Breast epithelium (tissue), 4 donors: ENCODE data around the gene LRRC52. TPM values are rescaled to one million over a fixed set of nuclear protein-coding genes. Genes with fewer than 3 reads are reported as not detected.

Experiments used
- DNase-seq, 2 donors: peaks; one replicate each; pipeline ENCODE4 v3.0.0-alpha.2; 2019; ENCODE audit warnings: low spot score in 2 of 2
- H3K27ac ChIP-seq, 2 donors: fragments of 200-600 bp; sonication (generic) in 1 of 2; one replicate each; pipeline ENCODE4 v1.5.1; 2016 to 2019; ENCODE audit warnings: mild to moderate bottlenecking in 1 of 2
- H3K27me3 ChIP-seq, 2 donors: fragments of 200-600 bp; sonication (generic) in 1 of 2; one replicate each; pipeline versions ENCODE4 v1.5.1 to v1.6.0; 2017 to 2019; ENCODE audit warnings: control low read depth in 1 of 2, mild to moderate bottlenecking in 1 of 2
- H3K36me3 ChIP-seq: fragments of 200-600 bp; one replicate; pipeline ENCODE4 v1.5.1; 2019
- H3K4me1 ChIP-seq, 2 donors: fragments of 200-600 bp; sonication (generic); one replicate each; pipeline ENCODE4 v1.5.1; 2016 to 2019; ENCODE audit warnings: control low read depth in 1 of 2
- H3K4me3 ChIP-seq, 3 donors: fragments of 200-600 bp; sonication (generic); 1 replicate in 2 of 3; 2 replicates in 1 of 3; pipeline ENCODE4 v1.5.1; 2016 to 2019; ENCODE audit warnings: mild to moderate bottlenecking in 3 of 3, moderate library complexity in 2 of 3
- H3K9me3 ChIP-seq, 2 donors: fragments of 200-600 bp; sonication (generic) in 1 of 2; one replicate each; pipeline ENCODE4 v1.5.1; 2016 to 2019; ENCODE audit warnings: control low read depth in 1 of 2
- POLR2A ChIP-seq: fragments of 450-650 bp; IDR thresholded peaks from one replicate; pipeline ENCODE4 v1.6.1; 2016; ENCODE audit warnings: antibody characterized with exemption, mild to moderate bottlenecking, moderate library complexity
- POLR2AphosphoS5 ChIP-seq, 3 donors: sonication (generic); formaldehyde crosslinking; IDR thresholded peaks; one replicate each; pipeline ENCODE4 v1.6.1; 2017; ENCODE audit warnings: antibody characterized with exemption in 3 of 3
- intact Hi-C: fragments of 100-400 bp; cut with DNase I; formaldehyde crosslinking; loops from one replicate; pipeline ENCODE4 v1.15.1; 2023; ENCODE audit warnings: low total_unique reads
- total RNA-seq, 3 donors: library from RNA; depleted of rRNA; stranded (reverse); fragments of >200 nt; gene quantifications; one replicate each; pipeline ENCODE4 v1.1.0, GENCODE V29; 2016
- TF ChIP-seq, protein P1 (sequence below), 3 donors: fragments of 450-650 bp; IDR thresholded peaks; one replicate each; pipeline ENCODE4 v1.5.1; 2016 to 2017; ENCODE audit warnings: antibody characterized with exemption in 3 of 3, mild to moderate bottlenecking in 3 of 3, moderate library complexity in 3 of 3

LRRC52 gene
- total RNA-seq, 3 donors from 2014 or later: not detected

DNA sequence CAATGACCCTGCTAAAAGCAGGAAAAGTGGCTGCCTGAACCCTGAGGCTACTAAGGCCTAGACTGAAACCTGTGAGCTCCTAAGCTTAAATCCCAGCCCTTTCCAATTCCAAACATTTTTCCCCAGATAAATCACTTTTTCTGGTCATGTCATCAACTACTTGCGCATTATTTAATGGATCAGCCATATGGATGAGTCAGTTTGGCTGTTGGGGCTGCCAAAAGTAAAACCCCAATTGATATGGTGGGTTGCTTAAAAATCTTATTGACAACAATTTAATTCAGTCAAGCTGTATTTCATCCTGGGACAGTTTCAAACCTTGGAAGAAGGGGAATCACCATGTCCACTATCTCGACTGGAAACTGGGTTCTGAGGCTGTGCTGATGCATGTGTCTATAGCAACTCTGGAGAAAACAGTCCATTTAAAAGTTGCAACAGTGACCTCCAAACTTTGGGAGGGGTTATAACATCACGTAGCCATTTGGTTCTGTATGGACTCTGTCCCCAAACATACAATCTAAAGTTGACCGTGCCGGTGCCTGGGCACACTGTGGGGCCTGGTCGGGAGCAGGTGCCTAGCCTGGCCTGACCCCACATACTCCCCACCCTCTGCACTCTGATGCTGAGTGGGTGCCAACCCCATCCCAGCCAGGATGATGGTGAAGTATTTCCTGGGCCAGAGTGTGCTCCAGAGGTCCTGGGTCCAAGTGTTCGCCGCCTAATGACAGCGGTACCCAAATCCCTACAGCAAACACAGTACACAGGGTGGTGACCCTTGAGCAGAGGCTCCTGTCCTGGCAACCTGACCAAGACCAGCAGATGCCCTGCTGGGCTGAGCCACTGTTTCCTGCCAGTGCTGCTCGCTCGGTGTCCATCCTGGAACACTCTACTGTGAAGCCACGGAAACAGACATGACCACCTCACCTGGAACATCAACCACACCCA, 46.5 kb upstream of the LRRC52 start:
- intact Hi-C loops: no loop called here
- Histone ChIP-seq H3K27me3 (peaks cover 0 to 2% of the 10 kb centered on the region in 2 donors), H3K4me1 (no peaks in the 10 kb centered on the region), H3K4me3 (no peak overlapping the region), H3K9me3 (no peaks in the 10 kb centered on the region), H3K36me3 (no peaks in the 10 kb centered on the region), H3K27ac (no peak overlapping the region)
- TF ChIP-seq, protein P1, sequence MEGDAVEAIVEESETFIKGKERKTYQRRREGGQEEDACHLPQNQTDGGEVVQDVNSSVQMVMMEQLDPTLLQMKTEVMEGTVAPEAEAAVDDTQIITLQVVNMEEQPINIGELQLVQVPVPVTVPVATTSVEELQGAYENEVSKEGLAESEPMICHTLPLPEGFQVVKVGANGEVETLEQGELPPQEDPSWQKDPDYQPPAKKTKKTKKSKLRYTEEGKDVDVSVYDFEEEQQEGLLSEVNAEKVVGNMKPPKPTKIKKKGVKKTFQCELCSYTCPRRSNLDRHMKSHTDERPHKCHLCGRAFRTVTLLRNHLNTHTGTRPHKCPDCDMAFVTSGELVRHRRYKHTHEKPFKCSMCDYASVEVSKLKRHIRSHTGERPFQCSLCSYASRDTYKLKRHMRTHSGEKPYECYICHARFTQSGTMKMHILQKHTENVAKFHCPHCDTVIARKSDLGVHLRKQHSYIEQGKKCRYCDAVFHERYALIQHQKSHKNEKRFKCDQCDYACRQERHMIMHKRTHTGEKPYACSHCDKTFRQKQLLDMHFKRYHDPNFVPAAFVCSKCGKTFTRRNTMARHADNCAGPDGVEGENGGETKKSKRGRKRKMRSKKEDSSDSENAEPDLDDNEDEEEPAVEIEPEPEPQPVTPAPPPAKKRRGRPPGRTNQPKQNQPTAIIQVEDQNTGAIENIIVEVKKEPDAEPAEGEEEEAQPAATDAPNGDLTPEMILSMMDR (IDR thresholded peaks at IDR 0.05): no peak
- DNase-seq: no peak

DNA sequence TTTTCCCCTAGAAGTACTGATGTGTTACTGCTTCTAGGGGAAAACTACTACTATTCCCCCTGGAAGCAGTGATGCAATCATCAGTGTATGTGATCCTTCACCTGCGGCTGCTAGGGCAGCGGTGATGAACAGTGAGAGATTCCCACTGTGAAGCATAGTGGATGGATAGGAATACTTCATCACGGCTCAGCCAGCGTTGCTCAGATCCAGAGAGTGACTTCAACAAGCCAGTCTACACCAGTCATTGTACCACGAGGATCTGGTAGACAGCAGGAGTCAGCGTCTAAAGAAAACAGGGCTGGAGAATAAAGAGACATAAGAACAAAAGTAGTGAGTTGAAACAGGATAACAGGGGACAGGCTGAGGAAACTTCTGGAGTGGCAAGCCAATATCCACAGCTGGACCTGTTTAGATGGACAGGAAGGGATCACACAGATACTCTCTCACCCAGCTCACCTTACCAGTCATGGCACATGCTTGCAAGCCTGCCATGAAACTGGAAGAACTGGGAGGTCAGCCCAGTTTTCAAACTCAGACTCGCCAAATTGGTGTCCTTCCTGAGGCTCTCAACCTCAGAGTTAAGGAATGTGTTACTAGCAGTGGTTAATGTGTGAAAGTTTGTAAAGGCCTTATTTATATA, 42.4 kb upstream of the LRRC52 start:
- Histone ChIP-seq H3K27me3 (no peaks in the 10 kb centered on the region), H3K9me3 (no peaks in the 10 kb centered on the region), H3K36me3 (no peaks in the 10 kb centered on the region), H3K4me1 (no peaks in the 10 kb centered on the region), H3K27ac (no peak overlapping the region), H3K4me3 (no peak overlapping the region)
- TF ChIP-seq POLR2AphosphoS5 (IDR thresholded peaks at IDR 0.05) (no peak), POLR2A (no peak)
- TF ChIP-seq, protein P1 (IDR thresholded peaks at IDR 0.05): no peak
- intact Hi-C loops: no loop called here
- no peak for DNase-seq

DNA sequence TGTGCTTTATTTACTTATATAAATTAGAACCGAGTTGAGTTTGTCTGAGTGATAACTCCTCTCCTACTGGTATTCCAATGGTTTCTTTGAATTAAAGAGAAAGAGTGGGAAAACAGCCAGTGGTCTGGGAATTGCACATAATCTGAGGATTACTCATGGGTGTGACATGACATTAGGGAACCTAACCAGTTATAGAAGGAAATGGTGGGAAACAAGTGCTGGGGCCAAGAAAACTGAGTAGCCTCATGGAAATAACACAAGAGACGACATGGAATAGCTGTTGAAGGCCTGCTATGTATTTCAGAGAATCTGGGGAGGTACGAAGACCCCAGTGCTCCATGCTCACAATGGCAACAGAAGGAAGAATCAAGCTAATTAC, 41.8 kb upstream of the LRRC52 start:
- no peak for DNase-seq
- Histone ChIP-seq H3K4me1 (no peaks in the 10 kb centered on the region), H3K4me3 (no peak overlapping the region), H3K36me3 (no peaks in the 10 kb centered on the region), H3K27me3 (no peaks in the 10 kb centered on the region), H3K27ac (no peak overlapping the region), H3K9me3 (no peaks in the 10 kb centered on the region)
- intact Hi-C loops: no loop called here
- TF ChIP-seq POLR2A: no peak
- no peak for TF ChIP-seq POLR2AphosphoS5 (IDR thresholded peaks at IDR 0.05)
- TF ChIP-seq, protein P1 (IDR thresholded peaks at IDR 0.05): no peak

DNA sequence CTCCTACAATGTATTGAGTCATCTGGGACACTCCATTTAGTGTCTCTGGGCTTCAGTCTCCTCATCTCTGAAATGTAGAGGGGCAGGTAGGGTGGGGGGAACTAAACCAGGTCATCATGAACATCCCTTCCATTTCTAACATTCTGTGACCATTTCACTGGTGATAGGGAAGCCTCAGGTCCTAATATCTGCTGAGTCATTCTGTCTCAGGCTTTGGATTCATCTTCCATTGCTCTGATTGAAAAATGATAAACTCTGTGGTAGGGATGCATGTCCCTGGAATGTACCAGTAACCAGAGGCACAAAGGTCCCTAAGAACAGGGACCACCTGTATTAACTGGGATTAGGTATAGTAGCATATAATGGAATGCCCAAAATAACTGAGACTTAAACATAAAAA, 36.2 kb upstream of the LRRC52 start:
- Histone ChIP-seq H3K27me3 (no peaks in the 10 kb centered on the region), H3K4me3 (no peak overlapping the region), H3K36me3 (no peaks in the 10 kb centered on the region), H3K4me1 (no peaks in the 10 kb centered on the region), H3K9me3 (no peaks in the 10 kb centered on the region), H3K27ac (no peak overlapping the region)
- TF ChIP-seq POLR2A: no peak
- TF ChIP-seq, protein P1 (IDR thresholded peaks at IDR 0.05): no peak
- no peak for TF ChIP-seq POLR2AphosphoS5 (IDR thresholded peaks at IDR 0.05)
- DNase-seq: no peak
- intact Hi-C loops: no loop called here

DNA sequence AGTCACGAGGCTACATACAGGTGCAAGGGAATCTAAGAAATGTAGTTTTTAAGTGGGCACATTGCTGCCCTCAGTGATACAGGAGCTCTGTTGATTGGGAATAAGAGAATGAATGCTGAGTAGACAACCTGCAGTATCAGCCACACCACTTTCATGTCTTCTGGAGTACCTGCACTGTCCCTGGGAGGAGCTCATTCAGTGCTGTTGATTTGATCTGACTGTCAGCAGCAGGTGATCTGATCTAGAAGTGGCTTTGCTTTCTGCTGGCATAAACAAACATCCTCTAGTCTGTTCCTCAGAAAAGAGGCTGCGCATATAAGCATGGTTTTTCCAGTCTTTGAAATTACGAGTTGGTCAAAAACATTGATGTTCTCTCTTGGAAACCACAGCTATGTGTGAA, 35.5 kb upstream of the LRRC52 start:
- Histone ChIP-seq H3K4me1 (no peaks in the 10 kb centered on the region), H3K36me3 (no peaks in the 10 kb centered on the region), H3K4me3 (no peak overlapping the region), H3K9me3 (no peaks in the 10 kb centered on the region), H3K27ac (no peak overlapping the region), H3K27me3 (no peaks in the 10 kb centered on the region)
- TF ChIP-seq, protein P1 (IDR thresholded peaks at IDR 0.05): no peak
- no peak for TF ChIP-seq POLR2AphosphoS5 (IDR thresholded peaks at IDR 0.05)
- TF ChIP-seq POLR2A: no peak
- DNase-seq: no peak
- intact Hi-C loops: no loop called here
